Occipital lobe (tissue), 2 donors: Measurements from ENCODE around the gene ARPC1A. TPM values are rescaled to one million over a fixed set of nuclear protein-coding genes. Genes with fewer than 3 reads are reported as not detected.
"Not testable (repeated sequence)": the region's sequence is repeated elsewhere in the genome, so short reads cannot be mapped to it uniquely, and the experiment has no call there.

ENCODE experiments used
- DNase-seq: peaks from one replicate; lab custom pipeline; 2025; lab: John Stamatoyannopoulos, UW
- total RNA-seq: library from RNA; depleted of rRNA; stranded (reverse); fragments of >200 nt; gene quantifications from one replicate; pipeline ENCODE4 v1.2.3, GENCODE V29; 2014

The ARPC1A gene
- total RNA-seq, 1 donor from 2014 or later = 72.1 TPM

DNA sequence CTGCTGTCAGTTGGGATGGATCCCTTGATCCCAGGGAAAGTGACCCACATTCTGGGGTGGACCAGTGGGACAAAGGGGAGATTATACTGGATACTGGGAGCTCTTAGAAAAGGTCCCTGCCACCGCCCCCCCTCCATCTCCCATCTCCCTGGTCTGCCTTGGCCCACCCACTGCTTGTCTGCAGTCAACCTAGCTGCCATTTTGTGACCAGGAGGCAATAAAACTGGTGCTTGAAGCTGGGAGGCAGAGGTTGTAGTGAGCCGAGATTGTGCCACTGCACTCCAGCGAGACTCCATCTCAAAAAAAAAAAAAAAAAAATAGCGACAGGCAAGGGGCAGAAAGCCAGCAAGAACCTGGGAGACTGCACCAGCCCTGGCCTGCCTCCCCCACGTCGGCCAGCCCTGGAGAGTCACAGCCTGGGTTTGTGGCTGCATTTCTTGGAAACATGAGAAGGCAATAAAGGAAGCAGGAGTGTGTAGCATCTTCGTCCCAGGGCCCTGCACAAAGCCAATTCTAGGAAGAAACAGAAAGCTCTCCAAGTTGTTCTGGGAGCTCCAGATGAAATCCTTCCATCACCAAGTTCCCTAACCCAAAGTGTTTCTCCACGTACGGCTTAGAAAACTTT, 44.2 kb downstream of the ARPC1A start:
- DNase-seq = no peak

DNA sequence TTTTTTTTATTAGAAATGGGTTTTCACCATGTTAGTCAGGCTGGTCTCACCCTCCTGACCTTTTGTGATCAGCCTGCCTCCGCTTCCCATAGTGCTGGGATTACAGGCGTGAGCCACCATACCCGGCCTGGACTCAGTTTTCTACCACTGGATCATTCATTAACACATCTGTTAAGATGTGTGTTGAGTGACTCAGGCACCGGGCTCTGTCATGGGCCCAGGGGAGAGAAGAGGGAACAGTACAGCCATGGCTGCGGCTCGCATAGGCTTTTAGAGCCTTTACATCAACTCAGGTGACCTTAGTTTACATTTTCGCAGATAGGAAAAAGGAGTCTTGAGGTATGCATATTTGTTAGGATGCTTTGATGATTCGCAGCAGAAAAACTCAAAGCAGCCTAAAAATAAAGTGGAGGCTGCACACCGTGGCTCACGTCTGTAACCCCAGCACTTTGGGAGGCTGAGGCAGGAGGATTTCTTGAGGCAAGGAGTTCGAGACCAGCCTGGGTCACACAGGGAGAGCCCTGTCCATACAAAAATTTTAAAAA, 45.8 kb downstream of the ARPC1A start:
- no peak for DNase-seq

DNA sequence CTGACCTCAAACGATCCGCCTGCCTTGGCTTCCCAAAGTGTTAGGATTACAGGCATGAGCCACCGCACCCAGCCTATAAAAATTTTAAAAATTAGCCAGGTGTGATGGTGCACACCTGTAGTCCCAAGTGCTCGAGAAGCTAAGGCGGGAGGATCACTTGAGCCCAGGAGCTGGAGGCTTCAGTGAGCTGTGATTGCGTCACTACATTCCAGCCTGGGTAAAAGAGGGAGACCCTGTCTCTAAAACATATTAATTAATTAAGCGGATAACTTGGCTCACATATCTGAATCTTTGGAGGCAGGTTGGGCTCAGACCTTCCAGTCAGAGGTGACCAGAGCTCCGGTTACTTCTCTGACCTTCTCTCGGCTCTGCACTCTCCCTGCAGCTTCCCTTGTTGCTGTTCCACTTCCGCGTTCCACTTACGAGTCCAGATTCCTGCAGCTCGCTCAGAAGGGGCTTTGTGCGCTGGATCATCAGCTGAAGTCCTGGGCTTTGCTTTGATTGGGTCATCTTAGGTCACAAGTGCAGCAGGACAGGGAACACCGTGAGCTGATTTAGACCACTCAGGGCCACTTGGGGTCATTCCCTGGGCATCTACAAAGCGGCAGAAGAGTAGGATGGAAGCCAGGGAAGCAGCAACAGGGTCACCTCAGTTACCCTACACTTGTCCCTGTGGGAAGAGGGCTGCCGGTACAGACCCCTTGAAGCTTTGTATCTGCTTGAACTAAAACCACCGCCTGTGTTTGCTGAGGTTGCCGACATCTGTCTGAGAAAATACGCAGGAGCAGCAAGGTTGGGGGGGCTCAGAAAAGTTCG, 46.8 kb downstream of the ARPC1A start:
- DNase-seq = no peak

DNA sequence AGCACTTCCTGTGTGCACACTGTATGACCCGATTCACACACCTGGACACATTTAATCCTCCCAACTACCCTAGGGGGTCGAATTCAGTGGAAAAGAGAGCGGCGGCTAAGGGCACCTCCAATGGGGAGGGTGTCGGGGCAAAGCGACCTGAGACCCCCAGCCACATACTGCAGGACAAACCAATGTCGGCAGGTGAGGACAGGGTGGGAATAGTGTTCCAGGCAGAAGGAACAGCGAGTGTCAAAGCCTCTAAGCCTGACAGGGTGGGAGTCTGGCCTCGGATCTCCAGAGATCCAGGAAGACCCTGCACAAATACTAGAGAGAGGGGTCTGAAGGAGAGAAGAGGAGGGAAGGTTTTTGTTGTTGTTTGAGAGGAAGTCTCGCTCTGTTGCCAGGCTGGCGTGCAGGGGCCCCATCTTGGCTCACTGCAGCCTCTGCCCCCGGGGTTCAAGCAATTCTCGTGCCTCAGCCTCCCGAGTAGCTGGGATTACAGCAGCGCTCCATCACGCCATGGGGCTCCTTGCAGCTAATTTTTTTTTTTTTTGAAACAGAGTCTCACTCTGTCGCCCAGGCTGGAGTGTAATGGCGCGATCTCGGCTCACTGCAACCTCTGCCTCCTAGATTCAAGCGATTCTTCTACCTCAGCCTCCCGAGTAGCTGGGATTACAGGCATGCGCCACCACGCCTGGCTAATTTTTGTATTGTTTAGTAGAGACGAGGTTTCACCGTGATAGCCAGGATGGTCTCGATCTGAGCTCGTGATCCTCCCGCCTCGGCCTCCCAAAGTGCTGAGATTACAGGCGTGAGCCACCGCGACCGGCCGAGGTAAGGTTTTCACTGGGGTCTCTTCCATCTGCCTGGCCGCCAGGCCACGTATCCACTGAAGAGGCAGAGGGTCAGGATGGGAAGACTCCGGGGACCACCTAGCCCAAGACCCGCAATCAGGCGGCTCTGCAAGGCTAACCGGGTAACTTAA, 47.7 kb downstream of the ARPC1A start:
- DNase-seq = no peak

DNA sequence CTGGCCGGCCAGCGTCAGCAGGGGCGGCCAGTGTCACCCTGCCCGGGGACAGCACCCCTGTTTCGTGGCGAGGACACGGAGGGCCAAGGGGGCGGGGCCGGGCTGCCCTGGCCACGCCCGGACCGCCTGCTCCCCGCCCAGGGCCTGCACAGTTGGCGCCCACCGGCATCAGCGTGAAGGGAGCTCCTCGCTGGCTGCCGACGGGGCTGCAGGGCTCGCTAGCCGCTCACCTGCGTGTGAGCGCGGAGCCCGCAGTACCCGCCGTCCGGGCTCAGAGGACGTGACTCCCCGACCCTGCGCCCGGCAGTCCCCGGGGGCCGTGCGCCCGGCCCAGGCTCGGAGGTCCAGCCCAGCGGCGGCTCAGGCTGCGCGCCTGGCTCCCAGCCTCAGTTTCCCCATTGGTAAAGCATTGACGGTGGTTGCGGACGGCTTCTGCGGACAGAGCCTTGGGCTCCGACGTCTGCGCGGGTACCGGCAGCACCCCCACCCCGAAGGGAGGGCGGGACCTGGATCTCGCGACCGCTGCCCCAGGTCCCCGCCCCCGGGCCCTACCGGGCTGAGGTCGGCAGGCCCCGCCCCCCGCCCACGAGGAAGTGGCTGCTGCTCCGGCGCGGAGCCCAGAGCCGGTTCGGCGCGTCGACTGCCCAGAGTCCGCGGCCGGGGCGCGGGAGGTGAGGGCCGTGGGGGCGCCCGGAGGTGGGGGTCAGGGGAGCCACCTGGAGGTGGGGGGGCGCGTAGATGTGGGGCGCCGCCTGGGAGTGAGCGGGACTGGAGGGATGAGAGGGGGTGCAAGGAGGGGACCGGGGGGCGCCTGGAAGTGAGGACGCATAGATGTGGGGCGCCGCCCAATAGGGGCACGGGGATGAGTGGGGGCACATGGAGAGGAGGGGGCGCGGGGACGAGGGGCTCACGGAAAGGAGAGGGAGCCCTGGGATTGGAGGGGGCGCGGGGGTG, 48.7 kb downstream of the ARPC1A start, which contains the start of gene ARPC1B:
TSS of gene ARPC1B (plus strand) at position 620 of the 954 bp plus-strand sequence. CDS start 10,985 bp downstream, outside the sequence.
- DNase-seq = no peak

DNA sequence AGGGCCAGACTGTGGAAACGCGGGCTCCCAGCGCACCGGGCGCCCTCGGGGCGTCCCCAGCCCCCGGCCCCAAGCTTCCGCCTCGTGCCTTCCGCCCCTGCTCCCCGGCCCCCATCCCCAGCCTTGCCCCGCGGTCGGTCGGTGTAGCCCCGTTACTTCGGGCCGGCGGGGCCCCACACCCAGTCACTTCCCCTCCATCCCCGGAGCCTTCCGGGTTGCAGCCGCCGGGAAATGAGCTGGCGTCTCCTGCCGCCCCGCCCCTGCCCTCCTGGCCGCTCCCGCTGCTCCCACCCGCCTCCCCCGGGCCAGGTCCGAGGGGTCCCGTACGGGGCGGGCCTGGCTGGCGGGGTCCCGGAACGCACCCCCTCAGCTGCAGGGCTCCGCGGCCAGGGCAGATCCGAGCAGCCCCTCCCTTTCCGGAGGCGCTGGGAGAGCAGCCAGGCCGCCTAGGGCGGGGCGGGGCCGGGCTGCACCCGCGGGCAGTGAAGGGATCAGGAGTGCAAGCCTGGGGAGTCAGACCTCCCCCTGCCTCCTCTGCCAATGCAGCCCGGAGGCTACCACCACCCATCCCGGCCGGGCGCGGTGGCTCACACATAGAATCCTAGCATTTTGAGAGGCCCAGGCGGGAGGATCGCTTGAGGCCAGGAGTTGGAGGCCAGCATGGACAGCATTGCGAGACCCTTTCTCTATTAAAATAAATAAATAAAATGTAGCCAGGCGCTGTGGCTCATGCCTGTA, 49.5 kb downstream of the ARPC1A start:
- DNase-seq = peak; percentile 23

DNA sequence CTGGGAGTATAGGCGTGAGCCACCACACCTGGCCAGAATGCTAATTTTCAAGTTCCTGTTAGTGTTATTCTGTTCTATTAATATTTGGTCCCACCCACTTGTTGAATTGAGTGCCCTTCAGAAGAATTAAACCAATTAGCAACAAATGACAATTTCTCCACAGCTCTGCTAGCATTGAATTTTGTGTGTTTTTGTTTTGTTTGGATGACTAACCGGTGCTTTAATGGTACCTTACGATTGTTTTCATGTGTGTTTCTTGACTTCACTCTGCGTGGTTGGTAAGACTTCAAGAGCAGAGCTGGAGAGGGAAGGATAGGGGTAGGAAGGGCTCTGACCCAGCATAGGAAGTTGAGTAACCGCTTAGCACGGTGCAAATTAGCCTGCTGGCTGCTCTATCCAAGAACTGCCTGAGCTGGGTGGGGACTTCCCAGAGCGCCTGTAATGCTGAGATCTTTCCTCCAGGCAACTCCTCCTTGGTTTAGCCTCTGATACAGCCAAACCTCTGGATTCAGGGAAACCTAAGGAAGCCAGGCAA, 53.4 kb downstream of the ARPC1A start:
- DNase-seq = no peak

DNA sequence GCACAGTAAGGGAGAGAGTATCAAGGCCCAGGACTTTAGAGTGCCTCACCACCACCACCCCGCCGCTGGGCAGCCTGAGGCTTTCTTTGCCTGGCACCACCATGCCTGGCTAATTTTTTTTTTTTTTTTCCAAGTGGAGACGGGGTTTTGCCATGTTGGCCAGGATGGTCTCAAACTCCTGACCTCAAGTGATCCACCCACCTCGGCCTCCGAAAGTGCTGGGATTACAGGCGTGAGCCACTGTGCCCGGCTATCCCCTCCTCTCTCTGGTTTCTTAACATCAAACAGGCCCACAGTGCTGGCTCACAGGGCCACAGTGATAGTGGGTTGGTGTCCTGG, 54.0 kb downstream of the ARPC1A start:
- not testable (repeated sequence) for DNase-seq

DNA sequence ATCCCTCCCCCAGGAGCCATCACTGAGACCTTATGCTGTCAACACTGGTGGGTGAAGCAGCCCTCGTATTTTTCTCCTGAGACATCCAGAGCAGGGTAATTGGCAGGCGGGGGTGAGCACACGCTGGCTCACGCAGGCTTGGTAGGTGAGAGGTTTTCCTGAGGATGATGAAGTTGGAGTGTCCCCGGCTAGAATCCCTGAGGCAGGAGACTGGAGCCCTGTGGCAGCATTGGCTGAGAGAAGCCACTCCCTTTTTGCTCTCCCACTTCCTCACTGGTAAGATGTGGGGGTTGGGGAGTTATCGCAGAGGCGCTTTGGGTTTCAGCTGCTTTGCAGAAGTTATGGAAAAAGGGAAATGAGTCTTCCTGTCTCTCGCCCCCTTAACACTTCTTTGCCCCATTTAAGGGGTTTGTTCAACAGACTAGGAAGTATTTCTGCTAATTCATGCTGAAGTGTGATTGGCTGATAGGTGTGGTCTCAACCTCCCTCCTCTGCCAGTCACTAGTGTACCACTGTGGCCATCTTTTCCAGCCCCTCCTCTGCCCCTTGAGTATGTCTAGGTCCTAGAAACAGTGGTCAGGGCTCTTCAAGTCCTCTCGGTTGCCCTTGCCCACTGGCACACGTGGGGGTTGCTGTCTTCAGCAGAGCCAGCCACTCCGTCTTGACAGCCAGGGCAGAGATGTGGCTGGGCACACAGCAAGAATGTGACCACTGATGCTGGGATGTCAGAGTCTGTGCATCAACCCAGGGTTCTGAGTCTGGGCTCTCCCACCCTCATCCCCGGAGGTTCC, 54.5 kb downstream of the ARPC1A start:
- DNase-seq = peak; percentile 39

DNA sequence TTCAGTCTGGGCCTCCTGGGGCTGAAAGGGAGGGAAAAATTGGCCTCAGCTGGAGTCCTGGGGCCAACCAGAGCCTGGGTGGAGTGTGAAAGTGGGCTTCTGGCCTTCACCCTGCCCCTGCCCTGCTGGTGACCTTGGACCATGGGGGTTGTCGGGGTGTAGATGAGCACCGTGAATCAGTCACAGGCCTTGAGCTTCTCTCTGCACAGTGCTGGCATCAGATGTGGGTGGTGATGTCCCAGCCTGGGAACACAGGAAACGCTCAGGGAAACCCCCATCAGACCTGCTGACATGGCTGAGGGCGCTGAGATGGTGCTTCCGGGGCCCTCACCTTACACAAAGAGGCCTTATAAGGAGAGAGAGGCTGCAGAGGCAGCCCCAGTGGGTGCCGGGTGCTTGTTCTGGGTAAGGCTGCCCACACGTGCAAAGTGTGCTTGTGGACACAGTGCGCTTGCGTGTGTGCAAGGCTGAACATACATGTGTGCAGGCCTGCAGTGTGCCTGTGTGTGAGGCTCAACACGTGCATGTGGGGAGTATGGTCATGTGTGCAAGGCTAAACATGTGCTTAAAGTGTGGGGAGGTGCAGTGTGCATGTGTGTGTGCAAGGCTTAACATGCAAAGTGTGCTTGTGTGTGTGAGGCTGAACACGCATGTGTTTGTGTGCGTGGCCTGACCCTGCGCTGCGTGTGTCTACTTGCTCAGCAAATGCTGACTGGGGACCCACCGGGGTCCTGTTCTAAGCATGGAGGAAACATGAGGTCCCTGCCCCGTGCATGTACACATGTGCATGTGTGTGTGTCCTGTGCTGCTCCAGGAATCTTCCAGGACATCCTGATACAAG, 55.3 kb downstream of the ARPC1A start:
- no peak for DNase-seq

DNA sequence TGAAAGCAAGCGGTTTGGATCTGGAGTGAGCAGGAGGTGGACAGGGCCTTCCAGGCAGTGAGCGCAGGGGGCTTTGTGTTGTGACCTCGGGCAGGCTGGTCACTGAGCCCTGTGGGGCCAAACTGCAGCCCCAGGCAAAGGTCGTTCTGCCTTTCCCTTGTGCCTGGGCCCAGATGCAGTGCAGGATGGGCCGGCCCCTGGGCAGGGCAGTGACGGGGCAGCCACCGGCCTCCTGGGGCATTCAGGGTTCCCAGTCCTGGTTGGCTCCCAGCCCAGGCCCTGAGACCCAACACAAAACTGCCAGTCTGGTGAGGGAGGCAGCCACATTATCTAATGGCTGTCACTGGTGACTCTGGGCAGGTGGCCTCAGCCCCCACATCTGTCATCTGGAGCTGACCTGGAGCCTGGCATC, 56.0 kb downstream of the ARPC1A start:
- DNase-seq = no peak

DNA sequence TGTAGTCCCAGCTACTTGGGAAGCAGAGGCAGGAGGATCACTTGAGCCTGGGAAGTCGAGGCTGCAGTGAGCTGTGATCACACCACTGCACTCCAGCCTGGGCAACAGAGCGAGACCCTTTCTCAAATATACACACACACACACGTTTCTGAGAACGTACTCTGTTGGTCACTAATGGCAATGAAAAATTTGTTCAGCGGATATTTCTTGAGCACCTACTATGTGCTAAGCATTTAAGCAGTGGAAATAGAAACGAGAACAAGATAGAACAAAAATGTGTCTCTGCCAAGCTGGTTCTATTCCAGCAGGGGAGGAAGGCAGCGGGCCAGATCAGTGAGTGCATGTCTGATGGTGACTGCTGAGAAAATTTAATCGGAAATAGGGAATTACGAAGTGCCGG, 57.5 kb downstream of the ARPC1A start:
- DNase-seq = no peak

DNA sequence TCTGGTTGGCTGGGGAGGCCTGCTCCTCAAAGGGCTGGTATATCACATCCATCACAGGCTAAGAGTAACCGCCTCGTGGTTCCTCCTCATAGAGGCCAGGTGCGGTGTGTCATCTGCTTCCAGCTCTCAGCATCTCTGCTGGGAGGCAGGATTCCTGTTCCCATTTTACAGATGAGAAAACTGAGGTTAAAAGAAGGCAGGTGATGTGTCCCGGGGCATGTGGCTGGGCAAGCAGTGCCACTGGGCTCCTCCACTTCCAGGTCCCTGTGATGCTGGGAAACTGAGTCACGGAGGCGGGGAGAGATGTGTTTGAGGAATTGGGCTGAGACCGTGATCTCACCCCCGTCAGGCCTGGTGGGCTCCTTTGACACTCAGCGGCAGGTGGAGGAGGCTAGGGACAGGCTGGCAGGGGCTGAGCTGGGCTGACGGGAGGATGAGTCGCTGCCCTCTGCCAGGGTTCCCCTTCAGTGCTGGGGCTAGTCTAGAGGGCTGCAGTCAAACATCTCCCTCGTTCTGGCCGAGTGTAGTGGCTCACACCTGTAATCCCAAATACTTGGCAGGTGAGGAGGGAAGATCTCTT, 58.2 kb downstream of the ARPC1A start:
- DNase-seq = no peak

DNA sequence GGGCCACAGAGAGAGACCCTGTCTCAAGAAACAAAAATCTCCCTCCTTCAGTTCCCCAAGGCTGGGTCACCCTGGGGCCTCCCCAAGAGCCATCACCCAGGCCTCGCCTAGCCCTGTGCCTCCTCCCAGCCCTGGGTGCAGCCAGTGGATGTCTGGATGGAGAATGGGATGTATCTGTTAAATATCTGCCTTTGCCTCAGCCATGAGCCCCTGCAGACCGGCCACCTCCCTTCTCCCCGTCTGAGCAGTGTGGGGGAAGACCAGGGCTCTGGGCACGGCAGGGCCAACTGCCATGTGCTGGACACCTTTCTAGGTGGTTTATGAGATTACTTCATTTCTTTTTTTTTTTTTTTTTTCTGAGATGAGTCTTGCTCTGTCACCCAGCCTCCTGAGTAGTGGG, 58.8 kb downstream of the ARPC1A start:
- DNase-seq = no peak

DNA sequence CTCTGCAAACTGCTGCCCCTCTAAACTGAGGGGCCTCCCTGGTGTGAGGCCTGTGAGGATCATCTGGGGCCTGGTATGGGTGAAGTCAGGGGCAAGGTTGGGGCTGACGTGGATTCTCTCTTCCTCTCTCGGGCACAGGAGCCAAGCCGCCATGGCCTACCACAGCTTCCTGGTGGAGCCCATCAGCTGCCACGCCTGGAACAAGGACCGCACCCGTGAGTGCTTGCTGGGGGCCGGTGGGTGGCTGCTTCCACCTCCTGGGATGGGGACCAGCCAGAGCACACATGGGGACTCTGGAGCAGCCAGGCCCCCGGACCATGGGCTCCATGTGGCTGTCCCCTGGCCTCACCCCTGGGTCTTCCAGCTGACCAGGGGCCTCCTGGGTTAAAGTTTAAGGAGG, 59.9 kb downstream of the ARPC1A start:
- DNase-seq = no peak

DNA sequence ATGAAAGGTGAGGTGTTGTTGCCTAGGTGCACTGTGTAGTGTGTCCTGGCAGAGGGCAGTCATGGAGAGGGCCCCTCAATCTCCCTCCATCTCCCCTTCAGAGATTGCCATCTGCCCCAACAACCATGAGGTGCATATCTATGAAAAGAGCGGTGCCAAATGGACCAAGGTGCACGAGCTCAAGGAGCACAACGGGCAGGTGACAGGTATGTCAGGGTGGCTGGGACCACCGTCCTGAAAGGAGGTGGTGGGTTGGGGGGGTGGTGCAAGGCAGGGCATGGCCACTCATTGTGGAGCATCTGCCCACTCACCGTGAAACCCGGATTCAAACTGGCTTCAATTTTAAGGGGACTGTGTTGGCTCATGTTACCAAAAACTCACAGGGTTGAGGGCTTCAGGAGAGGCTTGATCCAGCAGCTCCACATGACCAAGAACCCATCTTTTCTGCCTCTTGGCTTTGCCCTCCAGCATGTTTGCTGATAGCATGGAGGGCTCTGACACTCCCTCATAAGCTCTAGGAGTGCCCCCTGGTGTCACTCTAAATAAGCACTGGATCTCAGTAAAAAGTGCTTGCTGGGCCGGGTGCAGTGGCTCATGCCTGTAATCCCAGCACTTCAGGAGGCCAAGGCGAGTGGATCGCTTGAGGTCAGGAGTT, 61.0 kb downstream of the ARPC1A start:
- no peak for DNase-seq

DNA sequence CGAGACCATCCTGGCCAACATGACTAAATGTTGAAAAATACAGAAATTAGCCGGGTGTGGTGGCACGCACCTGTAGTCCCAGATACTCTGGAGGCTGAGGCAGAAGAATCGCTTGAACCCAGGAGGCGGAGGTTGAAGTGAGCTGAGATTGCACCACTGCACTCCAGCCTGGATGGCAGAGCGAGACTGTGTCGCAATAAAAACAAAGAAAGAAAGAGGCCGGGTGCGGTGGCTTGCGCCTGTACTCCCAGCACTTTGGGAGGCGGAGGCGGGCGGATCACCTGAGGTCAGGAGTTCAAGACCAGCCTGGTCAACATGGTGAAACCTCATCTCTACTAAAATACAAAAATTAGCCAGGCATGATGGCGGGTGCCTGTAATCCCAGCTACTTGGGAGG, 61.5 kb downstream of the ARPC1A start:
- not testable (repeated sequence) for DNase-seq
